Endothelial cell of umbilical vein (primary cell): ENCODE measurements around the gene PIMREG. TPM values are rescaled to one million over a fixed set of nuclear protein-coding genes. Genes with fewer than 3 reads are reported as not detected.

Source experiments
- BruUV-seq: library from RNA; stranded (reverse); fragments of 400-500 nt; replicated peaks from 2 replicates; lab custom pipeline; 2021; lab: Mats Ljungman, UMichigan
- CTCF ChIA-PET: fragments of 300-600, 350-600 bp; sonication (Branson Sonifier 250); formaldehyde crosslinking; loops from one replicate; lab custom pipeline; 2021; ENCODE audit warnings: antibody characterized with exemption, inconsistent platforms; lab: Charles Lee
- POLR2A ChIA-PET: fragments of 300-600, 350-600 bp; sonication (Branson Sonifier 250); formaldehyde crosslinking; loops from one replicate; lab custom pipeline; 2021; ENCODE audit warnings: antibody characterized with exemption, inconsistent platforms; lab: Charles Lee
- DNase-seq: peaks from one replicate; pipeline ENCODE4 v3.0.0-alpha.2; 2011; ENCODE audit warnings: low read depth, low spot score
- FAIRE-seq: peaks from 2 replicates; lab custom pipeline; 2011; peaks lifted over from hg19 to GRCh38; lab: Jason Lieb, UNC
- H2AFZ ChIP-seq: 2 replicates; pipeline ENCODE4 v1.6.0; 2012; ENCODE audit warnings: low read depth, low read length, control low read depth, inconsistent platforms
- H3K27ac ChIP-seq: 2 replicates; pipeline ENCODE4 v1.5.1; 2011; ENCODE audit warnings: low read depth, mild to moderate bottlenecking, control low read depth, low read length, moderate library complexity; ENCODE audit not compliant: insufficient read depth
- H3K27me3 ChIP-seq, 2 experiments: 2 replicates each; pipeline versions ENCODE4 v1.6.0 to v1.6.1; 2011; ENCODE audit warnings: low read length in 2 of 2, mixed read lengths in 1 of 2; ENCODE audit not compliant: control insufficient read depth in 2 of 2, insufficient read depth in 2 of 2
- H3K36me3 ChIP-seq, 2 experiments: 2 replicates in 1 of 2; 3 replicates in 1 of 2; pipeline ENCODE4 v1.5.1; 2011; ENCODE audit warnings: low read length in 2 of 2, mild to moderate bottlenecking in 1 of 2, moderate library complexity in 1 of 2; ENCODE audit not compliant: control insufficient read depth in 2 of 2, insufficient read depth in 2 of 2; ENCODE audit errors: extremely low read depth in 1 of 2
- H3K4me1 ChIP-seq: 3 replicates; pipeline ENCODE4 v1.5.1; 2011; ENCODE audit warnings: mild to moderate bottlenecking, low read length; ENCODE audit not compliant: control insufficient read depth, insufficient read depth; ENCODE audit errors: extremely low read depth
- H3K4me2 ChIP-seq: 2 replicates; pipeline ENCODE4 v1.6.1; 2011; ENCODE audit warnings: low read length, control low read depth, mixed read lengths; ENCODE audit not compliant: insufficient read depth
- H3K4me3 ChIP-seq, 3 experiments: fragments of 200-600 bp in 1 of 3; sonication (generic), shearing (Covaris generic) in 1 of 3; replicated peaks in 1 of 3; 2 replicates each; pipeline ENCODE4 v1.5.1; 2011 to 2016; ENCODE audit warnings: control low read depth in 3 of 3, low read length in 3 of 3, mild to moderate bottlenecking in 2 of 3, inconsistent platforms in 1 of 3, low read depth in 1 of 3, moderate library complexity in 1 of 3; ENCODE audit not compliant: insufficient read depth in 1 of 3
- H3K79me2 ChIP-seq: 2 replicates; pipeline ENCODE4 v1.6.0; 2012; ENCODE audit warnings: low read length, inconsistent platforms; ENCODE audit not compliant: control insufficient read depth, insufficient read depth
- H3K9ac ChIP-seq: replicated peaks from 2 replicates; pipeline ENCODE3; 2011; ENCODE audit warnings: low read length, control low read depth; ENCODE audit not compliant: insufficient read depth; ENCODE audit errors: extremely low read depth
- H3K9me1 ChIP-seq: replicated peaks from 3 replicates; pipeline ENCODE4 v1.6.0; 2011; ENCODE audit warnings: mild to moderate bottlenecking, low read length; ENCODE audit not compliant: control insufficient read depth, insufficient read depth; ENCODE audit errors: extremely low read depth
- H3K9me3 ChIP-seq: replicated peaks from 2 replicates; pipeline ENCODE4 v1.5.1; 2012; ENCODE audit warnings: low read length, inconsistent platforms; ENCODE audit not compliant: control insufficient read depth, insufficient read depth
- H4K20me1 ChIP-seq: replicated peaks from 2 replicates; pipeline ENCODE3; 2011; ENCODE audit warnings: mild to moderate bottlenecking, low read length; ENCODE audit not compliant: control insufficient read depth, insufficient read depth; ENCODE audit errors: extremely low read depth
- CTCF ChIP-seq, 2 donors: IDR thresholded peaks; 1 replicate in 1 of 2; 2 replicates in 1 of 2; pipeline ENCODE4 v1.5.1; 2011; ENCODE audit warnings: low read length in 2 of 2, mild to moderate bottlenecking in 2 of 2, moderate library complexity in 2 of 2, control low read depth in 1 of 2, inconsistent platforms in 1 of 2, low read depth in 1 of 2; ENCODE audit not compliant: insufficient read depth in 1 of 2; ENCODE audit errors: extremely low read depth in 1 of 2
- EZH2 ChIP-seq: IDR thresholded peaks from 2 replicates; pipeline ENCODE4 v1.6.1; 2012; ENCODE audit warnings: borderline replicate concordance, low read depth, mild to moderate bottlenecking, moderate library complexity, low read length, inconsistent platforms; ENCODE audit not compliant: severe bottlenecking
- FOS ChIP-seq: IDR thresholded peaks from 2 replicates; pipeline ENCODE4 v1.6.1; 2011; ENCODE audit warnings: mild to moderate bottlenecking, low read length, moderate library complexity, borderline replicate concordance; ENCODE audit not compliant: insufficient read depth
- GATA2 ChIP-seq: IDR thresholded peaks from 2 replicates; pipeline ENCODE4 v1.7.0; 2011; ENCODE audit warnings: low read depth, mild to moderate bottlenecking, moderate library complexity, mixed read lengths, low read length; ENCODE audit not compliant: insufficient read length, insufficient read depth
- JUN ChIP-seq: IDR thresholded peaks from 2 replicates; pipeline ENCODE4 v1.6.1; 2011; ENCODE audit warnings: borderline replicate concordance, low read depth; ENCODE audit not compliant: insufficient read length, insufficient read depth
- MAX ChIP-seq: IDR thresholded peaks from 2 replicates; pipeline ENCODE4 v1.6.1; 2011; ENCODE audit not compliant: insufficient read depth, insufficient read length
- MYC ChIP-seq: IDR thresholded peaks from one replicate; pipeline ENCODE4 v1.6.1; 2011; ENCODE audit warnings: mild to moderate bottlenecking, low read depth, low read length
- POLR2A ChIP-seq: IDR thresholded peaks from 2 replicates; pipeline ENCODE4 v1.6.1; 2012; ENCODE audit warnings: low read depth, mild to moderate bottlenecking, control low read depth, low read length
- POLR2AphosphoS5 ChIP-seq: IDR thresholded peaks from 2 replicates; pipeline ENCODE4 v1.6.1; 2012; ENCODE audit warnings: low read depth, mild to moderate bottlenecking, control low read depth, low read length, moderate library complexity; ENCODE audit not compliant: insufficient read depth
- dilution Hi-C: fragments of 300-500 bp; cut with MboI; formaldehyde crosslinking; loops from one replicate; pipeline ENCODE4 v1.15.0; 2019; ENCODE audit warnings: low sequenced_read_pairs; ENCODE audit not compliant: extremely low pct_ligation_motif_present
- intact Hi-C: fragments of 100-400 bp; cut with micrococcal nuclease; formaldehyde crosslinking; loops from one replicate; pipeline ENCODE4 v1.10.0; 2022
- polyA plus RNA-seq, 4 experiments: library from polyadenylated mRNA; depleted of rRNA in 3 of 4; stranded (reverse) in 3 of 4; unstranded in 1 of 4; fragments of >200 nt; gene quantifications; 2 replicates each; pipeline versions ENCODE4 v1.2.1 to v1.2.3, GENCODE V29; 2011 to 2012; ENCODE audit warnings: missing spikeins in 1 of 4
- total RNA-seq: library from RNA; stranded (reverse); gene quantifications from 2 replicates; pipeline ENCODE4 v1.2.3, GENCODE V29; 2021

Gene PIMREG
- total and polyA plus RNA-seq, 2 donors (not counting 3 experiments of a cell fraction or from before 2014, with no cell fraction given), result 26.3 to 37.7 TPM

- Histone ChIP-seq H3K4me3 (no peak overlapping the region), H3K27ac (no peak overlapping the region), H3K27me3 (no peaks in the 10 kb centered on the region), H3K36me3 (no peaks in the 10 kb centered on the region), H2AFZ (no peak overlapping the region), H4K20me1 (no peaks in the 10 kb centered on the region), H3K4me2 (no peak overlapping the region), H3K79me2 (no peaks in the 10 kb centered on the region), H3K9me1 (no peaks in the 10 kb centered on the region), H3K4me1 (peaks cover 15% of the 10 kb centered on the region), H3K9me3 (no peaks in the 10 kb centered on the region), H3K9ac (no peak overlapping the region)
- intact Hi-C loops (loop anchor here (2.0 to 5.0 kb wide), 3 partner anchors 35 to 328 kb away; no protein-coding TSS in a partner anchor), dilution Hi-C loops (no loop called here)
- POLR2A ChIA-PET, result interaction anchor here (0.8 kb wide), 1 partner anchor 33 kb away, joined by 3 read pairs; no protein-coding TSS in a partner anchor
- no TSS peak for BruUV-seq
- FAIRE-seq, result no peak
- DNase-seq, result no peak
- no peak for TF ChIP-seq JUN
- TF ChIP-seq MAX, result no peak
- TF ChIP-seq POLR2AphosphoS5, result no peak
- TF ChIP-seq CTCF (IDR thresholded peaks at IDR 0.05; ENCODE audit: extremely low read depth in 1 of 2, insufficient read depth in 1 of 2, low read depth in 1 of 2, low read length in 2 of 2), result no peak
- no peak for TF ChIP-seq GATA2
- no peak for TF ChIP-seq EZH2
- TF ChIP-seq FOS, result no peak
- TF ChIP-seq MYC, result no peak
- TF ChIP-seq POLR2A, result no peak
- CTCF ChIA-PET, result interaction anchor here (0.6 to 5.8 kb wide), 43 partner anchors 8 to 179 kb away, joined by 3 to 77 read pairs (median 6); partner anchors contain the start of genes C17orf100, KIAA0753, MED31 and PIMREG
These were observed 28.3 kb downstream of the PIMREG start for GRCh38 chr17:6472517-6472916.
